Diencephalon (tissue), 1 donor: ENCODE measurements around the gene KIF1A. TPM values are rescaled to one million over a fixed set of nuclear protein-coding genes. Genes with fewer than 3 reads are reported as not detected.

Experiments
- small RNA-seq: library from RNA; depleted of rRNA; stranded (forward); fragments of <200 nt; gene quantifications from one replicate; pipeline ENCODE3, GENCODE V24; 2014
- total RNA-seq: library from RNA; depleted of rRNA; stranded (reverse); fragments of >200 nt; gene quantifications from one replicate; pipeline ENCODE4 v1.2.3, GENCODE V29; 2014

The KIF1A gene, protein sequence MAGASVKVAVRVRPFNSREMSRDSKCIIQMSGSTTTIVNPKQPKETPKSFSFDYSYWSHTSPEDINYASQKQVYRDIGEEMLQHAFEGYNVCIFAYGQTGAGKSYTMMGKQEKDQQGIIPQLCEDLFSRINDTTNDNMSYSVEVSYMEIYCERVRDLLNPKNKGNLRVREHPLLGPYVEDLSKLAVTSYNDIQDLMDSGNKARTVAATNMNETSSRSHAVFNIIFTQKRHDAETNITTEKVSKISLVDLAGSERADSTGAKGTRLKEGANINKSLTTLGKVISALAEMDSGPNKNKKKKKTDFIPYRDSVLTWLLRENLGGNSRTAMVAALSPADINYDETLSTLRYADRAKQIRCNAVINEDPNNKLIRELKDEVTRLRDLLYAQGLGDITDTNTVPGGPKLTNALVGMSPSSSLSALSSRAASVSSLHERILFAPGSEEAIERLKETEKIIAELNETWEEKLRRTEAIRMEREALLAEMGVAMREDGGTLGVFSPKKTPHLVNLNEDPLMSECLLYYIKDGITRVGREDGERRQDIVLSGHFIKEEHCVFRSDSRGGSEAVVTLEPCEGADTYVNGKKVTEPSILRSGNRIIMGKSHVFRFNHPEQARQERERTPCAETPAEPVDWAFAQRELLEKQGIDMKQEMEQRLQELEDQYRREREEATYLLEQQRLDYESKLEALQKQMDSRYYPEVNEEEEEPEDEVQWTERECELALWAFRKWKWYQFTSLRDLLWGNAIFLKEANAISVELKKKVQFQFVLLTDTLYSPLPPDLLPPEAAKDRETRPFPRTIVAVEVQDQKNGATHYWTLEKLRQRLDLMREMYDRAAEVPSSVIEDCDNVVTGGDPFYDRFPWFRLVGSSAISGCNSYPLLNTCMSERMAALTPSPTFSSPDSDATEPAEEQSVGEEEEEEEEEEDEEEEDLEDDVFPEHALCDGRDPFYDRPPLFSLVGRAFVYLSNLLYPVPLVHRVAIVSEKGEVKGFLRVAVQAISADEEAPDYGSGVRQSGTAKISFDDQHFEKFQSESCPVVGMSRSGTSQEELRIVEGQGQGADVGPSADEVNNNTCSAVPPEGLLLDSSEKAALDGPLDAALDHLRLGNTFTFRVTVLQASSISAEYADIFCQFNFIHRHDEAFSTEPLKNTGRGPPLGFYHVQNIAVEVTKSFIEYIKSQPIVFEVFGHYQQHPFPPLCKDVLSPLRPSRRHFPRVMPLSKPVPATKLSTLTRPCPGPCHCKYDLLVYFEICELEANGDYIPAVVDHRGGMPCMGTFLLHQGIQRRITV (N-terminal part only)
- 358 TPM for total RNA-seq

DNA sequence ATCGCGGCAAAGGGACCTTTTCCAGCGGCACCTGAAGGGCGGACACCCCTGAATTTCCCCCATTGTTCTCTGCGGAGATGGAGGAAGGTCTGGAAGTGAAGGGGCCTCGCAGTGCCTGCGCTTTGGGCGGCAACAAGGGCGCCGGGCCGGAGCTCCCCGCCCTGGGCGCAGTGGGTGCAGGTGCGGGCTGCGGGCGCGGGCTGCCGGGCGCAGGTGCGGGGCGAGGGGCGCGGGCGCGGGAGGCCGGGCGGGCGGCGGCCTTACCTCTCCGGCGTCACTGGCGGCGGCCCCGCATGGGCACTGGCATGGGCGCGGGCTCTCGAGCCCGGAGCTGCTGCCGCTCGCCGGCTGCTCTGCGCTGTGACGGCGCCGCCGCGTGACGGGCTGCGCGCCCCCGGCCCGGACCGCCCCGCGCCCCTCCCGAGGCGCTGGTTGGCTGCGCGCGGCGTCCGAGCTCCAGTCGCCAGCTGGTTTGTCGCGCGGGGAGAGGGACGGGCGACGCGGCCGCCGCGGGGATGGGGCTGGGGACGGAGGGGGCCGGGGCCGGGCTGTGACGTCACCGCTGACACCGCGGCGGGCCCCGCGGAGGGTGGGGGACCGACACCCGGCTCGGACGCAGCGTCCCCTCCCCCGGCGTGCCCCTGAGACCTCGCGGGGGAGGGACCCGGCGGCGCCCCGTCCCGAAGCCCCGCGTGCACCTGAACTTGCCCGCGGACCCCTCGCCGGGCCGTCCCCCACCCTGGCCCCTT is at the start of gene KIF1A:
Gene KIF1A (minus strand): TSS at position 362 of the 749 bp plus-strand sequence. CDS start 22,467 bp downstream, outside the sequence.

DNA sequence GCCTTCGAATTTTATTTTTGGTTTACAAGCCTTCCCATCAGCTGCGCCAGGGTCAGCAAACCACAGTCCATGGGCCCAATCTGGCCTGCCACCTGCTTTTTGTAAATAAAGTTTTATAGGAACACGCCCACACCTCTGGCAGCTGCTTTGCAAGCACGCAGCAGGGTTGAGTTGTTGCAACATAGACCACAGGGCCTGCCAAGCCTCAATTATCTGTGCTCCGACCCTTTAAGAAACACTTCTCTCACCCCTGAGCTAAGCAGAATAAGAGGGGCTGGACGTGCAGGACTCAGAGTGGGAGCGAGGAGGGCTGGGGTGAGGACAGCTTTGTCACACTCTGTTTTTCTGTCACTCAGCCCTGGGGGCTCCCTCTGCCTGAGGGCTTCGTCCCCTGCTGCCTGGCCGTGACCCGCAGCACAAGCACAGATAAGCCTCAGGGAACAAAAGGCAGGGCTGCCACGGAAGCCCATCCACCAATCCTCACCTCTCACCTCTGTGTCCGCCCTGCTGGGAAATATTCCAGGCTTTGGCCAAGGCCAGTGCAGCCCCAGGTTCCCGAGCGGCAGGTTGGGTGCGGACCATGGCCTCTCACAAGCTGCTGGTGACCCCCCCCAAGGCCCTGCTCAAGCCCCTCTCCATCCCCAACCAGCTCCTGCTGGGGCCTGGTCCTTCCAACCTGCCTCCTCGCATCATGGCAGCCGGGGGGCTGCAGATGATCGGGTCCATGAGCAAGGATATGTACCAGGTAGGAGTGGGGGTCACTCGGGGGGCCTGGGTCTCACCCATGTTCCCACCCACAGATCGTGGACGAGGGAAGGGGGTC is 48.5 kb upstream of the KIF1A start, which contains the start of gene AGXT:
Gene AGXT (plus strand): TSS at position 539 of the 823 bp plus-strand sequence. CDS start 42 bp downstream, at position 581.

DNA sequence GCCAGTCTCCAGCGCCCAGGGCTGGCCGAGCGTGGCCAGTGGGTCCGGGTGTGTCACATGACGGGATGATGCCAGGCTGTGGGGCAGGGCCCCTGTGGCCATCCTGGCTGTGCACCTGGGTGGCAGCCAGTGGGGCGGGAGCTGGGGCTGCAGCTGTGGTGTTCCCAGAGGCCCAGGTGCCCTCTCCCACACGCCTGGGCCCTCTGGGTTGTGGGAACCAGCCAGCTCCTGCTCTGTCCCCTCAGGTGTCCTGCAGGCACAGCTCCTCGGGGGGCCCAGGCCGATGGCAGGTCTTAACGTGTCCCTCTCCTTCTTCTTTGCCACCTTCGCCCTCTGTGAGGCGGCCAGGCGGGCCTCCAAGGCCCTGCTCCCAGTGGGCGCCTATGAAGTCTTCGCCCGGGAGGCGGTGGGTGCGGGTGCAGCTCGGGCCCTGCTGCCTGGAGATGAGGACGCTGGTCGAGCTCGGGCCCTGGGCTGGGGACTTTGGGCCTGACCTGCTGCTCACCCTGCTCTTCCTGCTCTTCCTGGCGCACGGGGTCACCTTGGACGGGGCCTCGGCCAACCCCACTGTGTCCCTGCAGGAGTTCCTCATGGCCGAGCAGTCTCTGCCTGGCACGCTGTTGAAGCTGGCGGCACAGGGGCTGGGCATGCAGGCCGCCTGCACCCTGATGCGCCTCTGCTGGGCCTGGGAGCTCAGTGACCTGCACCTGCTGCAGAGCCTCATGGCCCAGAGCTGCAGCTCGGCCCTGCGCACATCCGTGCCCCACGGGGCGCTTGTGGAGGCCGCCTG is 128.2 kb downstream of the KIF1A start, which contains the start of gene AQP12A:
Gene AQP12A (plus strand): TSS at position 236 of the 790 bp plus-strand sequence. CDS start 48 bp downstream, at position 284.

DNA sequence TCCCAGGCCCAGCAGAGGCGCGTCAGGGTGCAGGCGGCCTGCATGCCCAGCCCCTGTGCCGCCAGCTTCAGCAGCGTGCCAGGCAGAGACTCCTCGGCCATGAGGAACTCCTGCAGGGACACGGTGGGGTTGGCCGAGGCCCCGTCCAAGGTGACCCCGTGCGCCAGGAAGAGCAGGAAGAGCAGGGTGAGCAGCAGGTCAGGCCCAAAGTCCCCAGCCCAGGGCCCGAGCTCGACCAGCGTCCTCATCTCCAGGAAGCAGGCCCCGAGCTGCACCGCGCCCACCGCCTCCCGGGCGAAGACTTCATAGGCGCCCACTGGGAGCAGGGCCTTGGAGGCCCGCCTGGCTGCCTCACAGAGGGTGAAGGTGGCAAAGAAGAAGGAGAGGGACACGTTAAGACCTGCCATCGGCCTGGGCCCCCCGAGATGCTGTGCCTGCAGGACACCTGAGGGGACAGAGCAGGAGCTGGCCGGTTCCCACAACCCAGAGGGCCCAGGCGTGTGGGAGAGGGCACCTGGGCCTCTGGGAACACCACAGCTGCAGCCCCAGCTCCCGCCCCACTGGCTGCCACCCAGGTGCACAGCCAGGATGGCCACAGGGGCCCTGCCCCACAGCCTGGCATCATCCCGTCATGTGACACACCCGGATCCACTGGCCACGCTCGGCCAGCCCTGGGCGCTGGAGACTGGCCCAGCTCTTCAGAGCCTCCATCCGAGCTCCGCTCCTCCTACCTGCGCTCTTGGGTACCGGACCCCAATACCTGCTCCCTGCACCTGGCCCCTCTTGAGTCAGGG is 137.4 kb downstream of the KIF1A start, which contains the start of gene AQP12B:
Gene AQP12B (minus strand): TSS at position 455 of the 794 bp plus-strand sequence. CDS start 48 bp downstream, at position 407.

Small RNA genes lying within 50 kb of the gene (small RNA-seq; reads per million reads assigned to genes)
- not detected for gene AC011298.3

Other genes starting within 250 kb of the KIF1A start
- 20.5 TPM for gene CAPN10, start 233.5 kb downstream of the KIF1A start, total RNA-seq
- gene GPR35, start 194.7 kb downstream of the KIF1A start, total RNA-seq, result 0.46 TPM
- gene AQP12B, start 137.3 kb downstream of the KIF1A start, total RNA-seq, result not detected
- not detected for gene AQP12A, start 128.4 kb downstream of the KIF1A start, total RNA-seq
- gene AGXT, start 48.6 kb upstream of the KIF1A start, total RNA-seq, result not detected
- not detected for gene MAB21L4, start 75.9 kb upstream of the KIF1A start, total RNA-seq
- 1.4 TPM for gene CROCC2, start 86.1 kb upstream of the KIF1A start, total RNA-seq
- 6.5 TPM for gene SNED1, start 178.4 kb upstream of the KIF1A start, total RNA-seq